ENCODE results near the gene YJEFN3.

DNA sequence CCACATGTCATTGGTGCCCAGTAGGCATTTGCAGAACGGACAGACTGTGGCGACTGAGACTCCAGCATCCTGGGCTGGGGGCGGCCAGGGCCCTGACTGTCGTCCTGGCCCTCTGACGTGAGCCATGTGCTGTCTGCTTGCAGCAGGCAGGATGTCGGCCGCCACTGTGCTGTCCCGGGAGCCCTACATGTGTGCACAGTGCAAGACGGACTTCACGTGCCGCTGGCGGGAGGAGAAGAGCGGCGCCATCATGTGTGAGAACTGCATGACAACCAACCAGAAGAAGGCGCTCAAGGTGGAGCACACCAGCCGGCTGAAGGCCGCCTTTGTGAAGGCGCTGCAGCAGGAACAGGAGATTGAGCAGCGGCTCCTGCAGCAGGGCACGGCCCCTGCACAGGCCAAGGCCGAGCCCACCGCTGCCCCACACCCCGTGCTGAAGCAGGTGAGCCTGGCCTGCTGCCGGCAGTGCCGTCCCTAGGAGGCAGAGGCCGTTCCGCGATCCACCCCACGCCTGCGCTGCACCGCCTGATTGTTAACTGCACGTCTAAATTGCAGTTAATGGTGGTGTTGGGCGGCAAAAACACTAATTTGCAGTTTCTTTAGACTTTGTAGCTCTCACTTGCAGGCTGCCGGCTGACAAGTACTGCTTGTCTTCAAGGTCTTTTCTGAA, 27.6 kb upstream of the YJEFN3 start:
- TF ChIP-seq, protein P1, sequence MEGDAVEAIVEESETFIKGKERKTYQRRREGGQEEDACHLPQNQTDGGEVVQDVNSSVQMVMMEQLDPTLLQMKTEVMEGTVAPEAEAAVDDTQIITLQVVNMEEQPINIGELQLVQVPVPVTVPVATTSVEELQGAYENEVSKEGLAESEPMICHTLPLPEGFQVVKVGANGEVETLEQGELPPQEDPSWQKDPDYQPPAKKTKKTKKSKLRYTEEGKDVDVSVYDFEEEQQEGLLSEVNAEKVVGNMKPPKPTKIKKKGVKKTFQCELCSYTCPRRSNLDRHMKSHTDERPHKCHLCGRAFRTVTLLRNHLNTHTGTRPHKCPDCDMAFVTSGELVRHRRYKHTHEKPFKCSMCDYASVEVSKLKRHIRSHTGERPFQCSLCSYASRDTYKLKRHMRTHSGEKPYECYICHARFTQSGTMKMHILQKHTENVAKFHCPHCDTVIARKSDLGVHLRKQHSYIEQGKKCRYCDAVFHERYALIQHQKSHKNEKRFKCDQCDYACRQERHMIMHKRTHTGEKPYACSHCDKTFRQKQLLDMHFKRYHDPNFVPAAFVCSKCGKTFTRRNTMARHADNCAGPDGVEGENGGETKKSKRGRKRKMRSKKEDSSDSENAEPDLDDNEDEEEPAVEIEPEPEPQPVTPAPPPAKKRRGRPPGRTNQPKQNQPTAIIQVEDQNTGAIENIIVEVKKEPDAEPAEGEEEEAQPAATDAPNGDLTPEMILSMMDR (conservative IDR thresholded peaks at IDR 0.05 in 1 of 2, IDR thresholded peaks at IDR 0.05 in 1 of 2; ENCODE audit: extremely low read depth in 1 of 2, insufficient read depth in 1 of 2, low read depth in 1 of 2, low read length in 2 of 2): no peak
- no peak for TF ChIP-seq EZH2 (IDR thresholded peaks at IDR 0.05; ENCODE audit: borderline replicate concordance, low read length)
